Mesenchymal stem cell (in vitro differentiated cells and primary cell): ENCODE data around the gene TMEM220.

ENCODE experiments used
- DNase-seq: peaks from one replicate; pipeline ENCODE4 v3.0.0-alpha.2; 2013
- H2AFZ ChIP-seq: one replicate; pipeline ENCODE4 v1.6.1; 2013; ENCODE audit warnings: low read depth, mild to moderate bottlenecking, control low read depth, inconsistent platforms, low read length, moderate library complexity
- H2AK5ac ChIP-seq: 2 replicates; pipeline ENCODE4 v1.6.1; 2013; ENCODE audit warnings: low read length, moderate library complexity, mild to moderate bottlenecking, inconsistent platforms; ENCODE audit not compliant: severe bottlenecking
- H2BK120ac ChIP-seq: one replicate; pipeline ENCODE4 v1.6.1; 2013; ENCODE audit warnings: low read depth, mild to moderate bottlenecking, inconsistent platforms, low read length, moderate library complexity
- H2BK12ac ChIP-seq, 2 experiments: one replicate each; pipeline ENCODE4 v1.6.1; 2013; ENCODE audit warnings: inconsistent platforms in 2 of 2, low read length in 2 of 2, mild to moderate bottlenecking in 2 of 2, moderate library complexity in 2 of 2, control low read depth in 1 of 2
- H2BK15ac ChIP-seq: one replicate; pipeline ENCODE4 v1.6.1; 2013; ENCODE audit warnings: mild to moderate bottlenecking, low read depth, inconsistent platforms; ENCODE audit not compliant: poor library complexity, severe bottlenecking
- H2BK5ac ChIP-seq: 2 replicates; pipeline ENCODE4 v1.6.1; 2013; ENCODE audit warnings: low read depth, mild to moderate bottlenecking, low read length, control low read depth, inconsistent platforms; ENCODE audit not compliant: poor library complexity, severe bottlenecking
- H3K14ac ChIP-seq, 2 experiments: one replicate each; pipeline ENCODE4 v1.6.1; 2013; ENCODE audit warnings: inconsistent platforms in 2 of 2, low read length in 2 of 2, control low read depth in 1 of 2, mild to moderate bottlenecking in 1 of 2, moderate library complexity in 1 of 2
- H3K18ac ChIP-seq, 2 experiments: one replicate each; pipeline ENCODE4 v1.6.1; 2013; ENCODE audit warnings: inconsistent platforms in 2 of 2, low read length in 2 of 2, control low read depth in 1 of 2, low read depth in 1 of 2, mild to moderate bottlenecking in 1 of 2
- H3K23ac ChIP-seq, 2 experiments: one replicate each; pipeline ENCODE4 v1.6.1; 2013; ENCODE audit warnings: inconsistent platforms in 2 of 2, low read length in 2 of 2, mild to moderate bottlenecking in 2 of 2, moderate library complexity in 2 of 2, control low read depth in 1 of 2
- H3K27ac ChIP-seq: 2 replicates; pipeline ENCODE4 v1.5.1; 2013; ENCODE audit warnings: mild to moderate bottlenecking, moderate library complexity, low read length, control low read depth, inconsistent platforms; ENCODE audit not compliant: poor library complexity, severe bottlenecking
- H3K27me3 ChIP-seq, 2 experiments: 2 replicates each; pipeline versions ENCODE4 v1.6.1 to v1.7.0; 2013; ENCODE audit warnings: low read length in 2 of 2, mild to moderate bottlenecking in 2 of 2, moderate library complexity in 2 of 2, control low read depth in 1 of 2, inconsistent platforms in 1 of 2; ENCODE audit not compliant: control insufficient read depth in 1 of 2, insufficient read depth in 1 of 2
- H3K36me3 ChIP-seq, 2 experiments: 2 replicates each; pipeline versions ENCODE4 v1.6.1 to v1.7.0; 2013; ENCODE audit warnings: low read length in 2 of 2, control low read depth in 1 of 2, inconsistent platforms in 1 of 2, low read depth in 1 of 2, mild to moderate bottlenecking in 1 of 2; ENCODE audit not compliant: insufficient read depth in 2 of 2, control insufficient read depth in 1 of 2
- H3K4ac ChIP-seq, 2 experiments: one replicate each; pipeline ENCODE4 v1.6.1; 2013; ENCODE audit warnings: inconsistent platforms in 2 of 2, low read length in 2 of 2, mild to moderate bottlenecking in 2 of 2, moderate library complexity in 2 of 2, control low read depth in 1 of 2, low read depth in 1 of 2
- H3K4me1 ChIP-seq: 2 replicates; pipeline ENCODE4 v1.6.1; 2013; ENCODE audit warnings: low read depth, low read length, control low read depth; ENCODE audit not compliant: control insufficient read depth, insufficient read depth
- H3K4me2 ChIP-seq: 2 replicates; pipeline ENCODE4 v1.6.1; 2013; ENCODE audit warnings: low read length, mild to moderate bottlenecking, inconsistent platforms; ENCODE audit not compliant: poor library complexity, severe bottlenecking
- H3K4me3 ChIP-seq, 2 experiments: 2 replicates each; pipeline versions ENCODE4 v1.5.1 to v1.7.0; 2013; ENCODE audit warnings: low read length in 2 of 2, mild to moderate bottlenecking in 2 of 2, control low read depth in 1 of 2, low read depth in 1 of 2; ENCODE audit not compliant: insufficient read depth in 1 of 2
- H3K79me1 ChIP-seq: replicated peaks from 2 replicates; pipeline ENCODE4 v1.6.1; 2013; ENCODE audit warnings: mild to moderate bottlenecking, control low read depth, low read length, inconsistent platforms; ENCODE audit not compliant: poor library complexity, severe bottlenecking
- H3K9ac ChIP-seq: 2 replicates; pipeline ENCODE4 v1.7.0; 2013; ENCODE audit warnings: mild to moderate bottlenecking, low read length, moderate library complexity
- H3K9me3 ChIP-seq: 2 replicates; pipeline ENCODE4 v1.7.0; 2013; ENCODE audit warnings: mild to moderate bottlenecking, low read length; ENCODE audit not compliant: control insufficient read depth
- H4K8ac ChIP-seq: one replicate; pipeline ENCODE4 v1.6.1; 2013; ENCODE audit warnings: inconsistent platforms, mild to moderate bottlenecking, low read length, moderate library complexity
- H4K91ac ChIP-seq: one replicate; pipeline ENCODE4 v1.6.1; 2013; ENCODE audit warnings: mild to moderate bottlenecking, low read length, inconsistent platforms
- WGBS: methylation state at CpG from one replicate; pipeline ENCODE4 v1.1.7; 2013; ENCODE audit warnings: mixed read lengths; 5-methylcytosine and 5-hydroxymethylcytosine counted together

TMEM220 gene

GRCh38 chr17:10699856-10700255, 30.0 kb downstream of the TMEM220 start:
- Histone ChIP-seq H3K36me3 (peaks cover 3 to 11% of the 10 kb centered on the region in 2 experiments), H3K18ac (no peak overlapping the region), H3K27me3 (no peaks in the 10 kb centered on the region), H3K79me1 (peaks cover 11% of the 10 kb centered on the region), H3K14ac (no peak overlapping the region), H2BK15ac (no peak overlapping the region), H2BK5ac (no peak overlapping the region), H3K4ac (no peak overlapping the region), H3K27ac (no peak overlapping the region), H4K91ac (no peak overlapping the region), H3K23ac (no peak overlapping the region), H3K9ac (no peak overlapping the region), H2AK5ac (no peak overlapping the region), H4K8ac (no peak overlapping the region), H3K4me3 (no peak overlapping the region), H3K4me2 (no peak overlapping the region), H2BK12ac (no peak overlapping the region), H3K4me1 (peaks cover 9% of the 10 kb centered on the region), H2BK120ac (no peak overlapping the region), H2AFZ (no peak overlapping the region), H3K9me3 (no peaks in the 10 kb centered on the region)
- WGBS = 25% methylated on average over 1 of the region's 1 CpG
- peak; percentile 41 for DNase-seq

DNA sequence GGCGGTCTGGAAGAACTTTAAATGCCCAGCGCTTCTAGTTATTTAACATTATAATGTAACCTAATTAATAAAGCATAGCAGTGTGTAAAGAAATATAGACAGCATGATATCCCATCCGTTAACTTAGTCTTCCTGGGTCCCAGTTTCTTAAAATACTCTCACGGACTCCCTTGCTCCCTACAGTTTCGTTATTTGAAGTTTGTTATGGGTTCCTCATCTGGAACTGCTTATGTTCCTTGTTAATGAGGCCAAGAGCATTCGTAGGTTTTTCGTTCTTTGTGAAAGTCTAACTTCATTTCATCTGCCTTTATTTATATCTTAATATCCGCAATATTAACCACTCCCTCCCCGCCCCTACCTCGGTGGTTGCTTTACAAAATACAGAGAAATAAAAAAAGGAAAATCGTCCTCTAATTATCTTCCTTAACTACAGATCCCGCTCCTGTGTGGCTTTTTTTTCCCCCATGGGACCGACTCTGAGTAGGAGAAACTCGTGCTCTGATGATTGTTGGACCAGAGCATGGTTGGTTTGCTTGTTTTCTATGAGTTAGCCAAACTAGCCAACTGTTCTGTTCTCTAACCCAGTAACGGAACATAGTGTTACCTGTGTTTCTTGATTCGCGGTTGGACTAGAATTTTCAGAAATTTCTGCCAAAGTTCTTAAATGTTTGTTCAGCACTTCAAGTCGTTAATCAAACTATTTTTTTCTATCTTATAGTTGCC, 31.6 kb downstream of the TMEM220 start:
- H3K4ac ChIP-seq = no peak overlapping the region
- no peak overlapping the region for H2BK120ac ChIP-seq
- DNase-seq = peak; percentile 39
- no peaks in the 10 kb centered on the region for H3K9me3 ChIP-seq
- H3K4me2 ChIP-seq = peak overlapping the region; percentile 71
- H2BK5ac ChIP-seq = no peak overlapping the region
- H3K18ac ChIP-seq = no peak overlapping the region
- H3K36me3 ChIP-seq = peaks cover 4 to 21% of the 10 kb centered on the region in 2 experiments
- H2BK12ac ChIP-seq = no peak overlapping the region
- peak overlapping the region; percentile 82 for H3K27ac ChIP-seq
- no peaks in the 10 kb centered on the region for H3K27me3 ChIP-seq
- H3K14ac ChIP-seq = no peak overlapping the region
- H2AFZ ChIP-seq = no peak overlapping the region
- WGBS = 50% methylated on average over 10 of the region's 18 CpGs
- H3K79me1 ChIP-seq = peaks cover 9% of the 10 kb centered on the region
- H3K9ac ChIP-seq = peak overlapping the region; percentile 96
- H3K4me3 ChIP-seq = peak overlapping the region; percentile 97 to 98
- H3K23ac ChIP-seq = no peak overlapping the region
- H4K91ac ChIP-seq = no peak overlapping the region
- H3K4me1 ChIP-seq = peaks cover 9% of the 10 kb centered on the region
- H4K8ac ChIP-seq = no peak overlapping the region
- H2BK15ac ChIP-seq = no peak overlapping the region
- H2AK5ac ChIP-seq = no peak overlapping the region

DNA sequence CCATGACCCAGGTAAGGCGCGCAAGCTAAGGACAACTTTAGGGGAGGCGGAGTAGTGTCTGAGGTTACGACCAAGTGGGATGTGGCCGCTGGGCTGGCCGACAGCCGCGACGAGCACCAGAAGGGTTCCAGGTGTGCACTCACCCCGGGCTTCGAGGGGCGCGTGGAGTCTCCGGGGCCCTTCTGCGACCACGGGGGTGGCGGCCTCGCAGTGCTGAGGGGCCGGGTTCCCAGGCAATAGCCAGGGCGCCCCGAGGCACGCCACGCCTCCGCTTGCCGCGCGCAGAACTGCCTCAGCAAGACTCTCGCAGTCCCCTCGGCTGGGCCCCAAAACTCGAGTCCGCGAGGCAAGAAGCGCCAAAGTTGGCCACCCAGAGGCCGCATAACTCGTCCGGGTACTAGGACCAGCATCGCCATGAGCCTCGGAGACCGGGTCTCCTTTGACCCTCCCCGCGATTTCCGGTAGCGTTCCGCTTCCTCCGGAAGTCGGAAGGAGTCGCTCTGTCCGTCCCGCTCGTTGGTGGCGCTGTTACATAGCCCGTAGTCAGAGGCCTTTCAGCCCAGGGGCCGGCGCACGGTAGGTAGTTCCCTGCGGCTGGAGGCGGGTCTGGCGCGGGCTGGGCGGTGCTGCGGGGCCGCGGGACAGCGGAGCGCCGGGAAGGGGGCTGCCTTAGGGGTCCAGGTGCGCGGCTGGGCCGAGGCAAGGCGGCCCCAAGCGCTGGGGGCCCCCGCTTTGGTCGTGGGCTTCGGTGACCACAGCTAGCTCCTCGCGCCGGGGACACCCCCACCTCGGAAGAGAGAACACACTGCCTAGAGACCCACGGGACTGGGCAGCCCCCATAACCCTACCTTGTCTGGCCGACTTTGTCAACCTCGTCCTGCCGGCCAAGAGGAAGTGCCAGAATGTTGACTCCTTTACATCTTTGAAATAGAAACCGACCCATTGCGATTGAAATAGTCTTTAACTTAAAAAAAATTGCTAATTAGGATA, 32.4 kb downstream of the TMEM220 start, which contains the start of the genes ADPRM and SCO1:
ADPRM (plus strand) TSS at position 503 of the 990 bp plus-strand sequence. CDS start 7,333 bp downstream, outside the sequence.
SCO1 (minus strand) TSS at position 442 of the 990 bp plus-strand sequence; CDS start at position 416, 26 bp downstream.
- Histone ChIP-seq H2AK5ac (no peak within 1 kb of the TSS), H2BK15ac (peak within 1 kb of the TSS; percentile 69), H3K27me3 (no peaks in the 10 kb centered on the region), H2BK12ac (no peak within 1 kb of the TSS), H3K4me3 (peak within 1 kb of the TSS; percentile 97 to 98), H3K4me1 (peaks cover 9% of the 10 kb centered on the region), H4K91ac (peak within 1 kb of the TSS; percentile 90), H2BK120ac (peak within 1 kb of the TSS; percentile 83), H2BK5ac (peak within 1 kb of the TSS; percentile 86), H3K23ac (peak within 1 kb of the TSS in 1 of 2 experiments; percentile 23), H3K9me3 (no peaks in the 10 kb centered on the region), H3K4me2 (peak within 1 kb of the TSS; percentile 89), H3K4ac (peak within 1 kb of the TSS; percentile 92 to 94), H3K14ac (peak within 1 kb of the TSS in 1 of 2 experiments; percentile 68), H3K27ac (peak within 1 kb of the TSS; percentile 82), H3K9ac (peak within 1 kb of the TSS; percentile 96), H3K36me3 (peaks cover 7 to 30% of the 10 kb centered on the region in 2 experiments), H2AFZ (peak within 1 kb of the TSS; percentile 79), H3K18ac (peak within 1 kb of the TSS; percentile 96 to 98), H4K8ac (peak within 1 kb of the TSS; percentile 94), H3K79me1 (peaks cover 14% of the 10 kb centered on the region)
- under 1% methylated on average over 71 of the region's 84 CpGs for WGBS
- DNase-seq = peak; percentile 96
